Measurements from ENCODE around the gene DERA. TPM values are rescaled to one million over a fixed set of nuclear protein-coding genes. Genes with fewer than 3 reads are reported as not detected.

The DERA gene
- total and polyA plus RNA-seq, 9 of the 15 experiments (the other 6 are each of a cell fraction or from before 2014, with no cell fraction given), result 5.5 to 15.5 (median 7.8) TPM

- TF ChIP-seq RBBP5 (IDR thresholded peaks at IDR 0.05; ENCODE audit: borderline replicate concordance, insufficient read depth, low read length, poor library complexity, severe bottlenecking) (peak; percentile 39), KDM4B (IDR thresholded peaks at IDR 0.05; ENCODE audit: borderline replicate concordance in 2 of 2, low read depth in 1 of 2) (no peak), ZKSCAN1 (IDR thresholded peaks at IDR 0.05; ENCODE audit: low read depth, low read length) (0 out of 2 replicates have a peak, but pooled peaks have one; percentile 15), GTF2F1 (IDR thresholded peaks at IDR 0.05; ENCODE audit: low read depth, low read length) (0 out of 2 replicates have a peak, but pooled peaks have one; percentile 22), NR0B1 (IDR thresholded peaks at IDR 0.05; ENCODE audit: partially characterized antibody) (no peak), HLTF (IDR thresholded peaks at IDR 0.05) (no peak), PPARD (CRISPR knock-in tag; IDR thresholded peaks at IDR 0.05) (no peak), IFI16 (CRISPR knock-in tag; IDR thresholded peaks at IDR 0.05) (no peak), SIN3A (IDR thresholded peaks at IDR 0.05; ENCODE audit: borderline replicate concordance in 2 of 2, control insufficient read depth in 1 of 2, low read depth in 2 of 2, low read length in 2 of 2) (0 out of 4 replicates have a peak, but pooled peaks of 1 of the 2 experiments have one; percentile 23), VEZF1 (CRISPR knock-in tag; IDR thresholded peaks at IDR 0.05) (peak; percentile 41; the same call in 1 of the 2 replicates), SNIP1 (IDR thresholded peaks at IDR 0.05; ENCODE audit: low read depth) (no peak), KLF10 (CRISPR knock-in tag; IDR thresholded peaks at IDR 0.05) (no peak), CTCF (IDR thresholded peaks at IDR 0.05 in 2 of 3, conservative IDR thresholded peaks at IDR 0.05 in 1 of 3; ENCODE audit: insufficient read depth in 2 of 3, low read depth in 1 of 3, low read length in 3 of 3) (no peak), RBM25 (IDR thresholded peaks at IDR 0.05; ENCODE audit: low read depth, low read length, severe bottlenecking) (no peak), DNMT1 (IDR thresholded peaks at IDR 0.05) (no peak), ATF3 (IDR thresholded peaks at IDR 0.05) (0 out of 2 replicates have a peak, but pooled peaks have one; percentile 17), ATF3 (CRISPR knock-in tag; conservative IDR thresholded peaks at IDR 0.05) (no peak), RBM39 (optimal IDR thresholded peaks at IDR 0.05; ENCODE audit: low read depth, low read length) (no peak), CREB3 (tag; conservative IDR thresholded peaks at IDR 0.05; ENCODE audit: low read depth) (0 out of 2 replicates have a peak, but pooled peaks have one; percentile 2), ARID2 (IDR thresholded peaks at IDR 0.05) (no peak)
Observed at GRCh38 chr12:15882118-15882971, 28.8 kb upstream of the DERA start, which contains the start of gene STRAP (continued).

All from K562 (cell line).